SH-SY5Y (cell line): ENCODE results near the gene INKA2.

Experiments
- GATA2 ChIP-seq: IDR thresholded peaks from 2 replicates; pipeline ENCODE4 v1.6.1; 2011; ENCODE audit warnings: mild to moderate bottlenecking, low read depth, low read length
- GATA3 ChIP-seq: IDR thresholded peaks from 2 replicates; pipeline ENCODE4 v1.6.1; 2011; ENCODE audit warnings: low read depth, mild to moderate bottlenecking, low read length, moderate library complexity

- no peak for TF ChIP-seq GATA2
- TF ChIP-seq GATA3 = no peak
These were observed 16.9 kb upstream of the INKA2 start for GRCh38 chr1:111756124-111756513.
